ENCODE data around the gene ATRN. TPM values are rescaled to one million over a fixed set of nuclear protein-coding genes. Genes with fewer than 3 reads are reported as not detected.

ATRN gene
- total RNA-seq, 1 donor from 2014 or later, result 50.2 TPM

- no peaks in the 10 kb centered on the region for H3K9me3 Mint-ChIP-seq (ENCODE audit: unreplicated experiment)
- no peak overlapping the region for H3K4me3 Mint-ChIP-seq (ENCODE audit: unreplicated experiment)
- H3K36me3 Mint-ChIP-seq (ENCODE audit: unreplicated experiment), result peaks cover 30% of the 10 kb centered on the region
These were observed 178.1 kb downstream of the ATRN start for GRCh38 chr20:3648951-3649350.

GRCh38 chr20:3651204-3651962, 180.6 kb downstream of the ATRN start:
- Mint-ChIP-seq H3K4me3 (ENCODE audit: unreplicated experiment) (no peak overlapping the region), H3K36me3 (ENCODE audit: unreplicated experiment) (peaks cover 21% of the 10 kb centered on the region), H3K9me3 (ENCODE audit: unreplicated experiment) (no peaks in the 10 kb centered on the region), H3K27ac (ENCODE audit: unreplicated experiment) (no peak overlapping the region), H3K27me3 (ENCODE audit: unreplicated experiment) (no peaks in the 10 kb centered on the region), H3K4me1 (ENCODE audit: unreplicated experiment) (no peaks in the 10 kb centered on the region)
- no peak for DNase-seq (ENCODE audit: extremely low spot score, unreplicated experiment)
- no peak for TF ChIP-seq CTCF (IDR thresholded peaks at IDR 0.05)

More at GRCh38 chr20:3648951-3649350, 178.1 kb downstream of the ATRN start:
- Mint-ChIP-seq H3K27ac (ENCODE audit: unreplicated experiment) (no peak overlapping the region), H3K27me3 (ENCODE audit: unreplicated experiment) (no peaks in the 10 kb centered on the region), H3K4me1 (ENCODE audit: unreplicated experiment) (no peaks in the 10 kb centered on the region)
- peak; percentile 51 for DNase-seq (ENCODE audit: extremely low spot score, unreplicated experiment)
- TF ChIP-seq CTCF (IDR thresholded peaks at IDR 0.05), result no peak

GRCh38 chr20:3652221-3652620, 181.4 kb downstream of the ATRN start:
- Mint-ChIP-seq H3K36me3 (ENCODE audit: unreplicated experiment) (peaks cover 20% of the 10 kb centered on the region), H3K4me3 (ENCODE audit: unreplicated experiment) (no peak overlapping the region), H3K27ac (ENCODE audit: unreplicated experiment) (no peak overlapping the region), H3K27me3 (ENCODE audit: unreplicated experiment) (no peaks in the 10 kb centered on the region), H3K9me3 (ENCODE audit: unreplicated experiment) (no peaks in the 10 kb centered on the region), H3K4me1 (ENCODE audit: unreplicated experiment) (no peaks in the 10 kb centered on the region)
- no peak for DNase-seq (ENCODE audit: extremely low spot score, unreplicated experiment)
- TF ChIP-seq CTCF (IDR thresholded peaks at IDR 0.05), result no peak

- Mint-ChIP-seq H3K4me3 (ENCODE audit: unreplicated experiment) (no peak overlapping the region), H3K4me1 (ENCODE audit: unreplicated experiment) (no peaks in the 10 kb centered on the region), H3K27ac (ENCODE audit: unreplicated experiment) (no peak overlapping the region), H3K36me3 (ENCODE audit: unreplicated experiment) (peaks cover 16% of the 10 kb centered on the region), H3K9me3 (ENCODE audit: unreplicated experiment) (no peaks in the 10 kb centered on the region), H3K27me3 (ENCODE audit: unreplicated experiment) (no peaks in the 10 kb centered on the region)
- DNase-seq (ENCODE audit: extremely low spot score, unreplicated experiment), result no peak
- TF ChIP-seq CTCF (IDR thresholded peaks at IDR 0.05), result no peak
These were observed 182.1 kb downstream of the ATRN start for GRCh38 chr20:3652676-3653596.

- H3K9me3 Mint-ChIP-seq (ENCODE audit: unreplicated experiment), result no peaks in the 10 kb centered on the region
- no peak for DNase-seq (ENCODE audit: extremely low spot score, unreplicated experiment)
- peaks cover 3% of the 10 kb centered on the region for H3K4me1 Mint-ChIP-seq (ENCODE audit: unreplicated experiment)
- no peak overlapping the region for H3K4me3 Mint-ChIP-seq (ENCODE audit: unreplicated experiment)
- H3K36me3 Mint-ChIP-seq (ENCODE audit: unreplicated experiment), result peaks cover 10% of the 10 kb centered on the region
- TF ChIP-seq CTCF (IDR thresholded peaks at IDR 0.05), result no peak
- no peak overlapping the region for H3K27ac Mint-ChIP-seq (ENCODE audit: unreplicated experiment)
- H3K27me3 Mint-ChIP-seq (ENCODE audit: unreplicated experiment), result no peaks in the 10 kb centered on the region
These were observed 183.1 kb downstream of the ATRN start for GRCh38 chr20:3653921-3654320.

Data from osteocyte (in vitro differentiated cells).